GM19025 (cell line): Measurements from ENCODE around the gene PLXNA2.

Source experiments
- ATAC-seq: cut with Tn5 transposase; IDR thresholded peaks from one replicate; pipeline ENCODE4 v1.9.1; 2021; ENCODE audit warnings: mild to moderate bottlenecking, low read depth, moderate library complexity; ENCODE audit not compliant: unreplicated experiment

PLXNA2 gene

GRCh38 chr1:208184966-208185654, 59.1 kb downstream of the PLXNA2 start:
- ATAC-seq = no peak

- no peak for ATAC-seq
Observed at GRCh38 chr1:208183977-208184911, 59.9 kb downstream of the PLXNA2 start.

- ATAC-seq = no peak
Observed at GRCh38 chr1:208182880-208183645, 61.1 kb downstream of the PLXNA2 start.

GRCh38 chr1:208181364-208181763, 62.8 kb downstream of the PLXNA2 start:
- no peak for ATAC-seq

GRCh38 chr1:208180421-208180820, 63.8 kb downstream of the PLXNA2 start:
- ATAC-seq = no peak

GRCh38 chr1:208179961-208180409, 64.2 kb downstream of the PLXNA2 start:
- ATAC-seq = no peak

- no peak for ATAC-seq
Observed at GRCh38 chr1:208179263-208179816, 64.8 kb downstream of the PLXNA2 start.

GRCh38 chr1:208178091-208178529, 66.1 kb downstream of the PLXNA2 start:
- no peak for ATAC-seq

- peak; percentile 54 for ATAC-seq
Observed at GRCh38 chr1:208177656-208178055, 66.5 kb downstream of the PLXNA2 start.

GRCh38 chr1:208176649-208177048, 67.5 kb downstream of the PLXNA2 start:
- no peak for ATAC-seq

GRCh38 chr1:208175508-208175895, 68.7 kb downstream of the PLXNA2 start:
- ATAC-seq = no peak

GRCh38 chr1:208174731-208175507, 69.3 kb downstream of the PLXNA2 start:
- no peak for ATAC-seq

- no peak for ATAC-seq
Observed at GRCh38 chr1:208174200-208174599, 70.0 kb downstream of the PLXNA2 start.

GRCh38 chr1:208173749-208174148, 70.4 kb downstream of the PLXNA2 start:
- no peak for ATAC-seq

- no peak for ATAC-seq
Observed at GRCh38 chr1:208172423-208173145, 71.6 kb downstream of the PLXNA2 start.

- ATAC-seq = no peak
Observed at GRCh38 chr1:208171616-208172422, 72.4 kb downstream of the PLXNA2 start.

GRCh38 chr1:208170252-208170651, 73.9 kb downstream of the PLXNA2 start:
- ATAC-seq = no peak
